DMS53 treated with DMSO at 0.1 percent for 48 hours (cell line): Measurements from ENCODE around the gene SAA4.
"Not testable (repeated sequence)": the region's sequence is repeated elsewhere in the genome, so short reads cannot be mapped to it uniquely, and the experiment has no call there.

Experiments
- DNase-seq: peaks from one replicate; lab custom pipeline; 2025; ENCODE audit not compliant: unreplicated experiment; lab: John Stamatoyannopoulos, UW

The SAA4 gene

DNA sequence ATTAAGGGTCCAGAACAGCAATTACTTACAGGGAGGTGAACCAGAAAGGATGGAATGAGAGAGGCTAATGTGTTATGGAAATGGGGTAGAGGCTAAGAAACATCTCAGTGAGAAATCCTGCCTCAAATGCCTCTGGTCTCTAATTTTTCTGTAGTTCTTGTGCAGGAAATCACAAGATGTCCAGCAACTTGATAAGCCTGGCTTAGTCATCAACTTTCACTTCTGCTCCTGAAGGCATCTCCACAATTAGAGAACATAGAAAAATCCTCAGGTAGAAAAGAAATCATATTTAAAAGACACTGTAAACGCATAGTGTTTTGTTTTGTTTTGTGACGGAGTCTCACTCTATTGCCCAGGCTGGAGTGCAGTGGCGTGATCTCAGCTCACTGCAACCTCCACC is 45.2 kb downstream of the SAA4 start:
- no peak for DNase-seq

DNA sequence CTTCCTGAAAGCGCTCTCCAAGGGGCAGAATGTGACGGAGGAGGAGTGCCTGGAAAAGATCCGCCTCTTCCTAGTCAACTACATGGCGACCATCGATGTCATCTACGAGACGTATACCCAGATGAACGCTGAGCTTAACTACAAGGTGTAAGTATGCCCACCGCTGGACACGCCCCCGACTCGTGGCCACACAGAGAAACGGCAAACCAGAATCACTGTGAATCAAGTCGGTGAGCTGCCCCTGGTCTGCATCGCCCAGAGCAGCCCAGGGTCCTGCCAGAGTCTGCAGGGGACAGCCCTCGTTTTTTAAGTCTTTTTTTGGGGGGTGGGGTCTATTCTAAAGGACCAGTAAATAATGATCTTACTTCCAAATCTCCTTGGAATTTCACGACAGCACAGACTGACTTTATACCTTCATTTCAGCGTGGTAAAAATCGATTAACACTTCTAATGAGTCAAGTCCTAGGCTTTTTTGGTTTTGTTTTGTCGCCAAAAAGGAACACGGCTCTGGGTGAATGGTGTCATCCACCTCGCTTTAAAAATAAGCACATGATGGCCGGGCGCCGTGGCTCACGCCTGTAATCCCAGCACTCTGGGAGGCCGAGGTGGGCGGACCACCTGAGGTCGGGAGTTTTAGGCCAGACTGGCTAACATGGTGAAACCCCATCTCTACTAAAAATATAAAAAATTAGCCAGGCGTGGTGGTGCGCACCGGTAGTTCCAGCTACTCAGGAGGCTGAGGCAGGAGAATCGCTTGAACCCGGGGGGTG is 46.9 kb downstream of the SAA4 start:
- not testable (repeated sequence) for DNase-seq

DNA sequence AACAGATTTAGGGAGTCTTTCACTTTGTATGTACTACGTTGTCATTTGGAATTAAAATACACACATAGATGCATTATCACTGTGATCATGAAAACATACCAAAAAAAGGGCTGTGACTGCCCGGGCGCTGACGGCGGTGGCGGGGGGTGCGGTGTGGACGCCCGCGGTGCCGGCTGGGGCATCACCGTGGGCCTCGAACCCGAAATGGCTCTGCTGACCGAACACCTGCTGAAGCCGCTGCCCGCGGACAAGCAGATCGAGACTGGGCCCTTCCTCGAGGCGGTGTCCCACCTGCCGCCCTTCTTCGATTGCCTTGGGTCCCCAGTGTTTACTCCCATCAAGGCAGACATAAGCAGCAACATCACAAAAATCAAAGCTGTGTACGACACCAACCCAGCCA is 47.8 kb downstream of the SAA4 start:
- DNase-seq = no peak
